NB4 (cell line): ENCODE data around the gene RPL4.

Source experiments
- MYC ChIP-seq: IDR thresholded peaks from 2 replicates; pipeline ENCODE4 v1.6.1; 2011; ENCODE audit warnings: low read depth, low read length
- POLR2A ChIP-seq: IDR thresholded peaks from 2 replicates; pipeline ENCODE4 v1.6.1; 2011; ENCODE audit warnings: mild to moderate bottlenecking; ENCODE audit not compliant: insufficient read length; ENCODE audit errors: extremely low read depth
- TF ChIP-seq, protein P1 (sequence below): IDR thresholded peaks from one replicate; pipeline ENCODE4 v1.5.1; 2012; ENCODE audit warnings: low read depth, low read length
- TF ChIP-seq, protein P2 (sequence below): IDR thresholded peaks from 2 replicates; pipeline ENCODE4 v1.6.1; 2011; ENCODE audit warnings: low read depth, low read length

DNA sequence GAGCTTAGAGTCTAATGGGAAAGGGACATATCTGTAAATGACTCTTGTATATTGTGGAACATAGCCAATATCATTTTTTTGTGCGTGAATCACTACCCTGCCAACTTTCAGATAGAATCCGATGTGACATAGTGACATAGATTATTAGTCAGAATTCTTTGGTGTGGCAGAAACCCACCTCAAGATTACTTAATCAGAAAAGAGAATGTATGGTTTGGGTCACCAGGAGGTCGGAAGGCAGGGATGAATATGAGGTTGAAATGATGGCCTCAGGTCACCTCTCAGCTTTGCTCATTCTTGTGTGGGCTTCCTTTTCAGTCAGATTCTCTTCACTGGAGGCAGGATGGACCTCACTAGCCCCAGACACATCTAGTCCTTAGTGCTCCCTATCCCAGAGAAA, 48.4 kb downstream of the RPL4 start:
- TF ChIP-seq, protein P1, sequence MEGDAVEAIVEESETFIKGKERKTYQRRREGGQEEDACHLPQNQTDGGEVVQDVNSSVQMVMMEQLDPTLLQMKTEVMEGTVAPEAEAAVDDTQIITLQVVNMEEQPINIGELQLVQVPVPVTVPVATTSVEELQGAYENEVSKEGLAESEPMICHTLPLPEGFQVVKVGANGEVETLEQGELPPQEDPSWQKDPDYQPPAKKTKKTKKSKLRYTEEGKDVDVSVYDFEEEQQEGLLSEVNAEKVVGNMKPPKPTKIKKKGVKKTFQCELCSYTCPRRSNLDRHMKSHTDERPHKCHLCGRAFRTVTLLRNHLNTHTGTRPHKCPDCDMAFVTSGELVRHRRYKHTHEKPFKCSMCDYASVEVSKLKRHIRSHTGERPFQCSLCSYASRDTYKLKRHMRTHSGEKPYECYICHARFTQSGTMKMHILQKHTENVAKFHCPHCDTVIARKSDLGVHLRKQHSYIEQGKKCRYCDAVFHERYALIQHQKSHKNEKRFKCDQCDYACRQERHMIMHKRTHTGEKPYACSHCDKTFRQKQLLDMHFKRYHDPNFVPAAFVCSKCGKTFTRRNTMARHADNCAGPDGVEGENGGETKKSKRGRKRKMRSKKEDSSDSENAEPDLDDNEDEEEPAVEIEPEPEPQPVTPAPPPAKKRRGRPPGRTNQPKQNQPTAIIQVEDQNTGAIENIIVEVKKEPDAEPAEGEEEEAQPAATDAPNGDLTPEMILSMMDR = no peak
- TF ChIP-seq POLR2A (no peak), MYC (no peak)
- TF ChIP-seq, protein P2, sequence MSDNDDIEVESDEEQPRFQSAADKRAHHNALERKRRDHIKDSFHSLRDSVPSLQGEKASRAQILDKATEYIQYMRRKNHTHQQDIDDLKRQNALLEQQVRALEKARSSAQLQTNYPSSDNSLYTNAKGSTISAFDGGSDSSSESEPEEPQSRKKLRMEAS = no peak
